Raji (cell line): Measurements from ENCODE around the gene ZDHHC23.

Experiments
- POLR2A ChIP-seq: IDR thresholded peaks from 2 replicates; pipeline ENCODE4 v1.6.1; 2011; ENCODE audit warnings: low read depth, low read length, control low read depth; ENCODE audit not compliant: insufficient read depth

Gene ZDHHC23, protein sequence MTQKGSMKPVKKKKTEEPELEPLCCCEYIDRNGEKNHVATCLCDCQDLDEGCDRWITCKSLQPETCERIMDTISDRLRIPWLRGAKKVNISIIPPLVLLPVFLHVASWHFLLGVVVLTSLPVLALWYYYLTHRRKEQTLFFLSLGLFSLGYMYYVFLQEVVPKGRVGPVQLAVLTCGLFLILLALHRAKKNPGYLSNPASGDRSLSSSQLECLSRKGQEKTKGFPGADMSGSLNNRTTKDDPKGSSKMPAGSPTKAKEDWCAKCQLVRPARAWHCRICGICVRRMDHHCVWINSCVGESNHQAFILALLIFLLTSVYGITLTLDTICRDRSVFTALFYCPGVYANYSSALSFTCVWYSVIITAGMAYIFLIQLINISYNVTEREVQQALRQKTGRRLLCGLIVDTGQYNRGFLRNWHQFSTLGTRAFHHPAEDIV

DNA sequence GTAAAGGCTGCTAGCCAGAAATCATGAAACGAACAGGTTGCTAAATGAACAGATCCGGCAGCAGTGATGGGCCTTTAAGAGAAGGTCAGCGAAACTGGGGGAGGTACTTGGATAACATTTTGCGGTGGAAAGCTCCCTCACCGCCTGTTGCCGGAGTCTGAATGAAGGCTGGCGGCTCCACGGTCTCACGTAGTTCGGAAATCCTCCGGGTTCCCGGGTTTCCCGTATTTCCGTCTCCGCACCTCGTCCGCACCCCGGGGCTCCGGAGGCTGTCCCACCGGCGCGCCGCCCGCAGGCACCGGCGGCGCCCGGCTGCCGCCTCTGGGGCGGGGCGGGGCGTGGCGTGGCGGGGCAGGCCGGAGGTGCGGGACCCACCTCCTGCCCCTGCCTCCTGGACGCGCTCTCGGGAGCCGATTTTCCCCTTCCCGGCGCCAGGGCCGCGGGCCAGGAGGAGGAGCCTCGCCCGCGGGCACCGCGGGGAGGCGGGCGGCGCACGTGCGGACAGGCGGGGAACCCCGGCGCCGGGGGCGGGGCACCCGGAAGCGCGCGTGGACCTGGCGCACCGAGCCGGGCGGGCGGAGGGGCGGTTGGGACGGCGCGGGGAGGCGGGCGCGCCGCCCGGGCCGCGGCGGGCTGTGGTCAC, at the start of gene ZDHHC23:
Gene ZDHHC23 (plus strand): TSS at position 642 of the 643 bp plus-strand sequence. CDS start 790 bp downstream, outside the sequence.
- no peak for TF ChIP-seq POLR2A

DNA sequence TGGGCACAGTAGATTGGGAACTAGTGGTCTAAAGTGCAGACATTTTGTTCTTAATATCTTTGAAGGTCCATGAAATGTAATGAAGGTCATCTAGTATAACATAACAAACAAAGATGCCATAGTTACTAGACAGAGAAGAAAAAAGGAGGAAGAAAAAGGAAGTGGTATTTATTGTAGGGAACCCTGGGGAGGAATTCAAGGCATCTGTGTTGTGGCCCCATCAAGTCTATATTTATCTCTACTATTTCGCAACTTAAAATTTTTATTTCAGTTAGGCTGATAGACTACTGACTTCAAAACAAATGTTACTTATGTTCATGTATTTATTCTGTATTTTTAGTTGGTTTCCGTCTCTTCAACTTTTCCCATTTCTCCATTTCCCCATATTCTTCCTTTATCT, 48.9 kb upstream of the ZDHHC23 start:
- no peak for TF ChIP-seq POLR2A

DNA sequence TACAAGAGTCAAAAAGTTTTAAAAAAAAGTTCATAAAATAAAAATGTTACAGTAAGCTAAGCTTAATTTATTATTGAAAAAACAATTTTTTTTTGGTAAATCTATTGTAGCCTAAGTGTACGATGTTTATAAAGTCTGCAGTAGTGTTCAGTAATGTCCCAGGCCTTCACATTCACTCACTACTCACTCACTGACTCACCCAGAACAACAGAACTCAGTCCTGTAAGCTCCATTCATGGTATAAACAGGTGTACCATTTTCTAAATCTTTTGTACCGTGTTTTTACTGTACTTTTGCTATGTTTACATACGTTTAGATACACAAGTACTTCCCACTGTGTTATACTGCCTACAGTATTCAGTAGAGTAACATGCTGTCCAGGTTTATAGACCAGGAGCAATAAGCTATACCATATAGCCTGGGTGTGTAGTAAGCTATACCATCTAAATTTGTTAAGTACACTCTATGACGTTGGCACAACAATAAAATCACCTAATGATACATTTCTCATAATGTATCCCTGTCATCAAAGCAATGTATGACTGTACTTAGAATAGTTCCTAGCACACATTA, 41.2 kb upstream of the ZDHHC23 start:
- no peak for TF ChIP-seq POLR2A

DNA sequence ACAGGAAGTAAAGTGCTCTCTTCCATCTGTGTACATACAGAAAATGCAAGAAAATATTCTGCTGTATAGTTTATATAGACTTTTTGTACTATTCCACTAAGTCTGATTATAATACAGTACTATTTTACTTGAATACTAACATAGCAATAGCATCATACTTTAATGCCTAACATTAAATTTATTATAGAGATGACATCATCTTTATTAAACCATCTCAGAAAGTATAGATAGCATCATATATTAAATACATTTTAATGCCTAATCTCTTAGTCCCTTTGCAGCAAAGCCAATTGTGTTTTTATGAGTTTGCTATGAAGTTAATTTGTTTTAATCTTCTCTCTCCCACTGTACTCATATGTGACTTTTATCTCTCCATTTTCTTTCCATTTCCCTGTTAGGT, 39.7 kb upstream of the ZDHHC23 start:
- TF ChIP-seq POLR2A = no peak

DNA sequence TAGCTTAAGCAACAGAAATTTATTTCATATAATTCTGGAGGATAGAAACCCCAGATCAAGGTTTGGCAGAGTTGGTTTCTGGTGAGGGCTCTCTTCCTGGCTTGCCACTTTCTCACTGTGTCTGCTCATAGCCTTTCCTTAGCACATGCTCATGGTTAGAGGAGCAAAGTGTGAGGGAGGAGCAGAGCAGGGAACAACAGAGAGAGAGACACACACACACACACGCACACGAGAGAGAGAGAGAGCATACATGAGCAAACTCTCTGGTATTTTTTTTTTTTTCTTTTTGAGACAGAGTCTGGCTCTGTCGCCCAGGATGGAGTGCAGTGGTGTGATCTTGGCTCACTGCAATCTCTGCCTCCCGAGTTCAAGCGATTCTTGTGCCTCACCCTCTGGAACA, 36.8 kb upstream of the ZDHHC23 start:
- no peak for TF ChIP-seq POLR2A

DNA sequence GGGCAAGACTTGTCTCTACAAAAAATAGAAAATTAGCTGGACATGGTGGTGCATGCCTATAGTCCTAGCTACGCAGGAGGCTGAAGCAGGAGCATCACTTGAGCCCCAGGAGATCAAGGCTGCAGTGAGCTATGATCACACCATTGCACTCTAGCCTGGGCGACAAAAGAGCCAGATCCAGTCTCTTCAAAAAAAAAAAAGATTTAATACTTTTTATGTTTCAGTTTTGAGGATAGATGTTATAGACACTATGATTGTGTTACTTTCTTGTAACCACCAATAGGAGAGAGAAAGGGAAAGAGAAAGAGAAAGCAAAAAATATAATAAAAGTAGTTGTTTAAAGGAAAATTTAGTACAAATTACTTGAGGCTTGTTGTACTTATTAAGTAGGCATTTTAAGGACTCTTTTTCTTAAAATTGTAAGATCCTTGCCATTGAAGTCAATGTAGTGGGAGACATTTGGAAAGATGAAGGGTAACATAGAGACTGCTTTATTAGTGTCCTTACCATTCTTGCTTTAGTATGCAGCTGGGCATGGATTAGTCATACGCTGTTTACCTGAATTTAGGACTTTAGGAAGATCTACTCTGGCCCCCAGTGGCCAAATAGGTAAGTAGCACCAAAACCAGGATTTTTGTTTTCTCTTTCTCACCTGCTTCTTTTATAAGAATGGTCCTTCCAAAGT, 35.1 kb upstream of the ZDHHC23 start:
- no peak for TF ChIP-seq POLR2A

DNA sequence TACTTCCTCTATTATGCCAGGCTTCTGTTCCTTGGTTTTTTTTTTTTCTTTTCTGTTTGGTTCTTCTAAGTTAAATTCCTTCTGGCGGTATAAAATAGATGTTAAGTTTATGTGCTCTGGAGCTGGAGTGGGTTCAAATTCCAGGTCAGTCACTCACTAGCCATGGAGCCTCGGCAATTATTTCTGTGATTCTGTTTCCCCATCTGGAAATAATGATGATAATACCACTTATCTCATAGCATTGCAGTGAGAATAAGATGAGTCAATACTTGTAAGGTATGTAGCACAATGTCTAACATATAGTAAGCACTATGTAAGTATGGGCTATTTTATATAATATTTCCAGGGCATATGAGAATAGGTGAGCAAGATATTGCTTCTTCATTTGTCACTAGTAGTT, 33.2 kb upstream of the ZDHHC23 start:
- no peak for TF ChIP-seq POLR2A

DNA sequence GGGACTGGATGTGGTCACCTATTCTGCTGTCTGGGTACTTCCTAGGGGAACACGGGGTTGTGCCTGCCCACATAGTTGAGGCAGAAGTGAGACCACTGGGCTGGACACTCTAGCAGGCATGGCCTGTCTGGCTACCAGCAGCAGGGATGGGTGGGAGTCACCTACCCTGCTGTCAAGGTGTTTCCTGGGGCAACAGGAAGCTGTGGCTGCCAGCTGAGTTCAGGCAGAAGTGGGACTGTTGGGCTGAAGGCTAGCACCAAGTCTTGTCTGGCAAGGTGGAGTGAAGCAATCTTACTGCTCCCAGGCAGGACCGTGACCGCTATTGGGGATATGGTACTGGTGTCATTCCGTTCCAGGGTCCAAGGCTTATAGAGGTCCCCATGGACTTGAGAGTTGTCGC, 20.3 kb upstream of the ZDHHC23 start:
- no peak for TF ChIP-seq POLR2A

DNA sequence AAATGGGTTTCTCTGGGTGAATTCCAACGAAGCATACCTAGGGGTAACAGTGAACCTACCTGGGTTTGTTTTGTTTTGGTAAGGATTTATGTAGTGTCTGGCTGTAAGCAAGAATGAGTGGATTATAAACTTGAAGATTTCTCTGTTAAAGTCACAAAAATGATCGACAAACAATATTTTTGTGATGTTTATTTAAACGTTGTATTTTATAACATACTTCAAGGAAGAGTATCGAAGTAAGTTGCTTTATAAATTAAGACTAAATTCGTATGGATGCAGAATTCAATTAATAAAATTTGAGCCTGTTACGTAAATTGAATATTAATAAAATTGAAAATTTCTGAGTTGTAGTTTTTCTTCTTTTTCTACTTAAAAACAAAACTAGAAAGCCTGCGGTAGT, 982 bp upstream of the ZDHHC23 start:
- TF ChIP-seq POLR2A = no peak

DNA sequence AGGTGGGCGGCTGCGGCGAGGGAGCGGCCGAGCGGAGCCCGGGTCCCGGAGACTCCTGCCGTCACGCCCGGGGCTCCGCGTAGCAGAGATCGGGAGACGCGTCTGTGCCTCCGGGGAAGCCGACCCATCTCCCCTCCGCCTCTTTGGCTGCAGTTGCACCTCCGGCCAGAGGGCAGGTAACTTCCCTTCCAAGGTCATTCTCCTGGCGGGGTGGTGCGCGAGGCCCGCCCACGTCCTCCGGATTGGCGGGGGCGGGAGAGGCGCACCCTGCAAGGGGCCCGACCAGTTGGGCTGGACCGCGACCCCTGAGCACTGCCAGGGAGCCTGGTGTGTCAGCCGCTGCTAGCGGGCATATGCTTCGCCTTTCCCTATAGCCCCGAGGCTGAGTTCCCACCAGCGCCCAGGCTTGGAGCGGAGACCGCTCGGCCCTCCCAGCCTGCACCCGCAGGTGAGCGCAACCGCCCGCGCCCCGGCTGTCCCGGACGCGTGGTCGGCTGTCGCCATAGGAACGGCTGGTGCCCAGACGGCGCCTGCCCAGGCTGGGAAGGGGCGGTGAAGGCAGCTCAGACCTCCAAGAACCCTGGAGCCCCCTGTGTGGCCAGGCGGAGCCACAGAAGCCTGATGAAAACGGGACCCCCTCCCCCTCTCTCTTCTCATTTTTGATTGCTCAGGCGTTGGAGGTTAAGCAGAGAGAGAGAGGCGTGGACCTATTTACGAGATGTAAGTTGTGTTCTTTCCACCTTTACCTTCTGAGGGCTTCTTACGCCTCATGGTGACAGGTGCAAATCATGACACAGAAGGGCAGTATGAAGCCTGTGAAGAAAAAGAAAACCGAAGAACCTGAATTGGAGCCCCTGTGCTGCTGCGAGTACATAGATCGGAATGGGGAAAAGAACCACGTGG, 453 bp downstream of the ZDHHC23 start:
- peak; percentile 56; the same call in 1 of the 2 replicates for TF ChIP-seq POLR2A

DNA sequence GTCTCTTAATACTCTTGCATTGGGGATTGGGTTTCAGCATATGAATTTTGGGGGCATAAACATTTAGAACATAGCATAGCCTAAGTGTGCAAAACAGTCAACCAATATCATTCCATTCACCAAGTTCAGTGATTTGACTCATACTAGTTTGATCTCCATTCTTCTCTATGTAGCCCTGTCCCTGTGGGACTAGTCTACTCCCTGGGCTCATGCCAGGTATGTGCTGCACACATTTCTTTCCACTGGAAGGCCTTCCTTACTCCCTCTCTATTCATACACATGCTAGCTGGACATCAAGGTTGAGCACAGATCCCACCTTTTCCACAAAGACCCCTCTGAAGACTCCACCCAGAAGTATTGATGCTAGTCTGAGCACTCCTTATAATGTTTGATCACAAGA, 5.1 kb downstream of the ZDHHC23 start:
- TF ChIP-seq POLR2A = no peak

DNA sequence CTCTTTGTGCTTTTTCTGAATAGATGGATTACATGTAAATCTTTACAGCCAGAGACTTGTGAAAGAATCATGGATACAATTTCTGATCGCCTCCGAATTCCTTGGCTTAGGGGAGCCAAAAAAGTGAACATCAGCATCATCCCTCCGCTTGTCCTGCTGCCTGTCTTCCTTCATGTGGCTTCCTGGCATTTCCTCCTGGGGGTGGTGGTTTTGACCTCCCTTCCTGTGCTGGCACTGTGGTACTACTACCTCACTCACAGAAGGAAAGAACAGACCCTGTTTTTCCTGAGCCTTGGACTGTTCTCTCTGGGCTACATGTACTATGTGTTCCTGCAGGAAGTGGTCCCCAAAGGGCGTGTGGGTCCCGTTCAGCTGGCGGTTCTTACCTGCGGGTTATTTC, 5.9 kb downstream of the ZDHHC23 start:
- TF ChIP-seq POLR2A = no peak

DNA sequence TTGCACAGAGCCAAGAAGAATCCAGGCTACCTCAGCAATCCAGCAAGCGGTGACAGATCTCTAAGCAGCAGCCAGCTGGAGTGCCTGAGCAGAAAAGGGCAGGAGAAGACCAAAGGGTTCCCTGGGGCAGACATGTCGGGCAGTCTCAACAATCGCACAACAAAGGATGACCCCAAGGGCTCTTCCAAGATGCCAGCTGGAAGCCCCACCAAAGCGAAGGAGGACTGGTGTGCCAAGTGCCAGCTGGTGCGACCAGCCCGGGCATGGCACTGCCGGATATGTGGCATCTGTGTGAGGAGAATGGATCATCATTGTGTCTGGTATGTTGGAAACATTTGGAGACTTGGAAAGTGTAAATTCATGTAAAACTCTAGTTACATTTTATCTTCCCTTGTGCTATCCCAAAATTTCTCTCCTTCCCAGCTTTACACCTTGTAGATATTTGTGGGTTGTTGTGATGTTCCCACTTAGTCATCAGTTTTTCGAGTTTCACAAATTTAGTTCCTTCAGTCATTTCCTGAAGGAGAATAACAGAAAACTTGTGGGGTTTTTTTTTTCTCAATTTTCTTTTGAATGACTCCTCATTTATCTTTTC, 6.4 kb downstream of the ZDHHC23 start:
- no peak for TF ChIP-seq POLR2A

DNA sequence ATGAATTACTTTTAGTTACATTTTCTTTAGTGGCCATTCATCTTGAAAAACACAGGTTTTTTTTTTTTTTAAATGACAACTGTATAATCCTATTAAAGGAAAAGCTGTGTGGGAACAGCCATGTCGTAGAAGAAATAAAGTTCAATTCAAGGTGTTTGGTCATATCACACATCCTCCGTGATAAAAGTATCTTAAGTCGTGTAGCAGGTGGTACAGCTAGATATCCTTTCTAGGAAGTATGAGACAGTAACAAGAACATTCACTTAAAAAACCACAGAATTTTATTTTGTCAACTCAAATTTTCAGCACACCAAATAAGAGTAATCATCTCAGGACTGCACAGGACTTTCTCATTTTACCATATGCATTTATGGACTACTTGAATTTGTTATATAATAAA, 16.1 kb downstream of the ZDHHC23 start:
- no peak for TF ChIP-seq POLR2A
